Muscle layer of colon (tissue), 2 donors: ENCODE measurements around the gene SPINT1.

Experiments
- H3K27ac ChIP-seq: one replicate; pipeline ENCODE4 v1.7.0; 2013; ENCODE audit warnings: low read depth, mild to moderate bottlenecking, low read length, moderate library complexity
- H3K27me3 ChIP-seq, 2 donors: one replicate each; pipeline ENCODE4 v1.7.0; 2013; ENCODE audit warnings: low read length in 2 of 2, mild to moderate bottlenecking in 2 of 2; ENCODE audit not compliant: insufficient read depth in 2 of 2, control insufficient read depth in 1 of 2
- H3K36me3 ChIP-seq: one replicate; pipeline ENCODE4 v1.7.0; 2013; ENCODE audit warnings: mild to moderate bottlenecking, low read length; ENCODE audit not compliant: insufficient read depth
- H3K4me1 ChIP-seq: one replicate; pipeline ENCODE4 v1.7.0; 2013; ENCODE audit warnings: mild to moderate bottlenecking, low read length; ENCODE audit not compliant: insufficient read depth
- H3K4me3 ChIP-seq, 2 donors: one replicate each; pipeline ENCODE4 v1.7.0; 2013; ENCODE audit warnings: low read length in 2 of 2, low read depth in 1 of 2, mild to moderate bottlenecking in 1 of 2, moderate library complexity in 1 of 2
- H3K9ac ChIP-seq: one replicate; pipeline ENCODE4 v1.7.0; 2013; ENCODE audit warnings: low read length
- H3K9me3 ChIP-seq: one replicate; pipeline ENCODE4 v1.7.0; 2013; ENCODE audit warnings: mild to moderate bottlenecking, low read length
- donor health status: abdominal sarcoma.
- donor health status: Adenocarcinoma of cecum.

SPINT1 gene

GRCh38 chr15:40881351-40881750 lies 37.5 kb downstream of the SPINT1 start:
- H3K4me3 ChIP-seq = no peak overlapping the region
- H3K36me3 ChIP-seq = no peaks in the 10 kb centered on the region
- H3K9ac ChIP-seq = no peak overlapping the region

GRCh38 chr15:40886586-40886985 lies 42.7 kb downstream of the SPINT1 start:
- no peaks in the 10 kb centered on the region for H3K4me1 ChIP-seq
- no peak overlapping the region for H3K9ac ChIP-seq
- no peaks in the 10 kb centered on the region for H3K36me3 ChIP-seq
- H3K4me3 ChIP-seq = no peak overlapping the region
- H3K27ac ChIP-seq = no peak overlapping the region
- no peaks in the 10 kb centered on the region for H3K27me3 ChIP-seq
- no peaks in the 10 kb centered on the region for H3K9me3 ChIP-seq

More at GRCh38 chr15:40881351-40881750, 37.5 kb downstream of the SPINT1 start:
- Histone ChIP-seq H3K4me1 (no peaks in the 10 kb centered on the region), H3K9me3 (no peaks in the 10 kb centered on the region), H3K27me3 (no peaks in the 10 kb centered on the region), H3K27ac (no peak overlapping the region)

- no peaks in the 10 kb centered on the region for H3K9me3 ChIP-seq
- H3K4me3 ChIP-seq = no peak overlapping the region
- no peaks in the 10 kb centered on the region for H3K27me3 ChIP-seq
- no peak overlapping the region for H3K9ac ChIP-seq
- no peaks in the 10 kb centered on the region for H3K36me3 ChIP-seq
- H3K27ac ChIP-seq = no peak overlapping the region
- peaks cover 8% of the 10 kb centered on the region for H3K4me1 ChIP-seq
Measured at GRCh38 chr15:40889112-40889511, 45.3 kb downstream of the SPINT1 start.

GRCh38 chr15:40891138-40891537 lies 47.3 kb downstream of the SPINT1 start:
- Histone ChIP-seq H3K36me3 (no peaks in the 10 kb centered on the region), H3K9ac (no peak overlapping the region), H3K27me3 (no peaks in the 10 kb centered on the region), H3K4me1 (peaks cover 20% of the 10 kb centered on the region), H3K27ac (no peak overlapping the region), H3K4me3 (no peak overlapping the region), H3K9me3 (no peaks in the 10 kb centered on the region)

GRCh38 chr15:40891810-40892446 lies 48.1 kb downstream of the SPINT1 start:
- Histone ChIP-seq H3K4me1 (peaks cover 20% of the 10 kb centered on the region), H3K36me3 (no peaks in the 10 kb centered on the region), H3K9ac (no peak overlapping the region), H3K4me3 (no peak overlapping the region), H3K27ac (no peak overlapping the region), H3K9me3 (no peaks in the 10 kb centered on the region), H3K27me3 (no peaks in the 10 kb centered on the region)

GRCh38 chr15:40892447-40893012 lies 48.7 kb downstream of the SPINT1 start:
- Histone ChIP-seq H3K9me3 (no peaks in the 10 kb centered on the region), H3K4me3 (no peak overlapping the region), H3K27me3 (no peaks in the 10 kb centered on the region), H3K4me1 (peaks cover 20% of the 10 kb centered on the region), H3K36me3 (no peaks in the 10 kb centered on the region), H3K27ac (no peak overlapping the region), H3K9ac (no peak overlapping the region)

- H3K27ac ChIP-seq = no peak overlapping the region
- H3K9ac ChIP-seq = peak overlapping the region; percentile 83
- H3K9me3 ChIP-seq = no peaks in the 10 kb centered on the region
- peaks cover 20% of the 10 kb centered on the region for H3K4me1 ChIP-seq
- no peaks in the 10 kb centered on the region for H3K36me3 ChIP-seq
- H3K27me3 ChIP-seq = no peaks in the 10 kb centered on the region
- peak overlapping the region in 1 of 2 donors; percentile 88 for H3K4me3 ChIP-seq
Measured at GRCh38 chr15:40893019-40893670, 49.3 kb downstream of the SPINT1 start.

- H3K4me3 ChIP-seq = peak within 1 kb of the TSS; percentile 87 to 88
- H3K27me3 ChIP-seq = no peaks in the 10 kb centered on the region
- peaks cover 20% of the 10 kb centered on the region for H3K4me1 ChIP-seq
- peak within 1 kb of the TSS; percentile 91 for H3K27ac ChIP-seq
- no peaks in the 10 kb centered on the region for H3K9me3 ChIP-seq
- H3K9ac ChIP-seq = peak within 1 kb of the TSS; percentile 83
- H3K36me3 ChIP-seq = peaks cover 7% of the 10 kb centered on the region
Measured at GRCh38 chr15:40893733-40894680, 50.2 kb downstream of the SPINT1 start, which contains the start of gene VPS18. Gene VPS18 (plus strand): TSS chr15:40894450. CDS start chr15:40894769, 319 bp downstream.

GRCh38 chr15:40894681-40895448 lies 51.0 kb downstream of the SPINT1 start:
- Histone ChIP-seq H3K4me3 (peak overlapping the region; percentile 87 to 88), H3K36me3 (peaks cover 16% of the 10 kb centered on the region), H3K4me1 (peaks cover 20% of the 10 kb centered on the region), H3K9ac (peak overlapping the region; percentile 55), H3K9me3 (no peaks in the 10 kb centered on the region), H3K27ac (peak overlapping the region; percentile 91), H3K27me3 (no peaks in the 10 kb centered on the region)

- peaks cover 44% of the 10 kb centered on the region for H3K36me3 ChIP-seq
Measured at GRCh38 chr15:40899536-40900207, 55.8 kb downstream of the SPINT1 start.

More at GRCh38 chr15:40899536-40900207, 55.8 kb downstream of the SPINT1 start:
- H3K27me3 ChIP-seq = no peaks in the 10 kb centered on the region
- H3K4me1 ChIP-seq = peaks cover 14% of the 10 kb centered on the region
- no peaks in the 10 kb centered on the region for H3K9me3 ChIP-seq
- no peak overlapping the region for H3K4me3 ChIP-seq
- H3K9ac ChIP-seq = no peak overlapping the region
- no peak overlapping the region for H3K27ac ChIP-seq
